ENCODE measurements around the gene VEGFA. TPM values are rescaled to one million over a fixed set of nuclear protein-coding genes. Genes with fewer than 3 reads are reported as not detected.

The VEGFA gene
- total RNA-seq, 1 donor from 2014 or later: 194 TPM

GRCh38 chr6:43774776-43775534 is 4.9 kb downstream of the VEGFA start:
- Histone ChIP-seq H3K27me3 (no peaks in the 10 kb centered on the region), H3K4me1 (peaks cover 56% of the 10 kb centered on the region), H3K9me3 (no peaks in the 10 kb centered on the region), H3K27ac (peak overlapping the region; percentile 89), H3K4me3 (peak overlapping the region; percentile 66 to 77), H3K36me3 (peaks cover 0 to 27% of the 10 kb centered on the region in 2 donors)
- no peak for DNase-seq (ENCODE audit: extremely low spot score in 2 of 2)
- intact Hi-C loops (cut with DNase I): loop anchor here (5.0 to 10.0 kb wide), 3 partner anchors 140 to 287 kb away; partner anchors contain the start of gene GTPBP2
- TF ChIP-seq CTCF (IDR thresholded peaks at IDR 0.05) (peak; percentile 66 to 91 (median 78)), POLR2AphosphoS5 (IDR thresholded peaks at IDR 0.05; ENCODE audit: insufficient read depth in 1 of 2, low read depth in 1 of 2) (peak; percentile 30 to 62), POLR2A (IDR thresholded peaks at IDR 0.05) (no peak)

GRCh38 chr6:43775535-43775885 is 5.5 kb downstream of the VEGFA start:
- H3K9me3 ChIP-seq: no peaks in the 10 kb centered on the region
- H3K36me3 ChIP-seq: peaks cover 0 to 30% of the 10 kb centered on the region in 2 donors
- DNase-seq (ENCODE audit: extremely low spot score in 2 of 2): no peak
- H3K4me1 ChIP-seq: peaks cover 56% of the 10 kb centered on the region
- TF ChIP-seq POLR2AphosphoS5 (IDR thresholded peaks at IDR 0.05; ENCODE audit: insufficient read depth in 1 of 2, low read depth in 1 of 2) (no peak), CTCF (IDR thresholded peaks at IDR 0.05) (no peak), POLR2A (IDR thresholded peaks at IDR 0.05) (no peak)
- no peaks in the 10 kb centered on the region for H3K27me3 ChIP-seq
- intact Hi-C loops (cut with DNase I): loop anchor here (5.0 to 10.0 kb wide), 2 partner anchors 139 to 287 kb away; no protein-coding TSS in a partner anchor
- no peak overlapping the region for H3K4me3 ChIP-seq
- peak overlapping the region; percentile 89 for H3K27ac ChIP-seq

GRCh38 chr6:43776115-43776798 is 6.2 kb downstream of the VEGFA start:
- no peak for DNase-seq (ENCODE audit: extremely low spot score in 2 of 2)
- H3K4me1 ChIP-seq: peaks cover 56% of the 10 kb centered on the region
- TF ChIP-seq POLR2AphosphoS5 (IDR thresholded peaks at IDR 0.05; ENCODE audit: insufficient read depth in 1 of 2, low read depth in 1 of 2) (no peak), CTCF (IDR thresholded peaks at IDR 0.05) (no peak), POLR2A (IDR thresholded peaks at IDR 0.05) (no peak)
- H3K9me3 ChIP-seq: no peaks in the 10 kb centered on the region
- intact Hi-C loops (cut with DNase I): loop anchor here (5.0 to 10.0 kb wide), 2 partner anchors 139 to 286 kb away; no protein-coding TSS in a partner anchor
- H3K27ac ChIP-seq: peak overlapping the region; percentile 89
- H3K4me3 ChIP-seq: no peak overlapping the region
- H3K27me3 ChIP-seq: no peaks in the 10 kb centered on the region
- H3K36me3 ChIP-seq: peaks cover 0 to 38% of the 10 kb centered on the region in 2 donors

GRCh38 chr6:43776799-43777776 is 7.1 kb downstream of the VEGFA start:
- Histone ChIP-seq H3K36me3 (peaks cover 0 to 43% of the 10 kb centered on the region in 2 donors), H3K27ac (peak overlapping the region; percentile 6), H3K9me3 (no peaks in the 10 kb centered on the region), H3K4me3 (no peak overlapping the region), H3K4me1 (peaks cover 55% of the 10 kb centered on the region), H3K27me3 (no peaks in the 10 kb centered on the region)
- DNase-seq (ENCODE audit: extremely low spot score in 2 of 2): no peak
- TF ChIP-seq CTCF (IDR thresholded peaks at IDR 0.05) (no peak), POLR2AphosphoS5 (IDR thresholded peaks at IDR 0.05; ENCODE audit: insufficient read depth in 1 of 2, low read depth in 1 of 2) (no peak), POLR2A (IDR thresholded peaks at IDR 0.05) (no peak)
- intact Hi-C loops (cut with DNase I): loop anchor here (5.0 to 10.0 kb wide), 2 partner anchors 138 to 285 kb away; no protein-coding TSS in a partner anchor

All from vagina (tissue), 2 donors.